IPS-NIHi11 (cell line): ENCODE results near the gene SLC39A9.
"Not testable (repeated sequence)": the region's sequence is repeated elsewhere in the genome, so short reads cannot be mapped to it uniquely, and the experiment has no call there.

Source experiments
- DNase-seq: peaks from one replicate; pipeline ENCODE4 v3.0.0; 2012; ENCODE audit warnings: mixed read lengths, low spot score

The SLC39A9 gene

GRCh38 chr14:69370061-69370460 is 28.4 kb upstream of the SLC39A9 start:
- DNase-seq, result no peak

- no peak for DNase-seq
Observed at GRCh38 chr14:69372146-69372545, 26.3 kb upstream of the SLC39A9 start.

DNA sequence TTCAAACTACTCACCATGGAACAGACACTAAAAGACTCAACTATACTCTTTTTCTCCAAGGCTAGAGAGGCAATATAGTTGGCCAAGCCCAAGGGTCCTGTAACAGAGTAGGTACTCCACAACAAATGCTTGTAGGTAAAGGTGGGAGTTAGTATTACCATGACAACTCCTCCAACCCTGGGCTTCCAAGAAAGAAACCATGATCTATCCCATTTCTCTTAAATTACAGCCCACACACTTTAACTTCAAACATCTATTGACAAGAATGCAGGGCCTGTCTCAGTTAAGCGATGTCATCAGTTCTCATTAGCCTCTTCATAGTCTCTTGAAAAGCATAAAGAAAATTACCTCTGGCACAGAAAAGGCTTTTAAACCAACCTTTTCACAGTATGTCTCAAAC is 25.4 kb upstream of the SLC39A9 start:
- no peak for DNase-seq

DNA sequence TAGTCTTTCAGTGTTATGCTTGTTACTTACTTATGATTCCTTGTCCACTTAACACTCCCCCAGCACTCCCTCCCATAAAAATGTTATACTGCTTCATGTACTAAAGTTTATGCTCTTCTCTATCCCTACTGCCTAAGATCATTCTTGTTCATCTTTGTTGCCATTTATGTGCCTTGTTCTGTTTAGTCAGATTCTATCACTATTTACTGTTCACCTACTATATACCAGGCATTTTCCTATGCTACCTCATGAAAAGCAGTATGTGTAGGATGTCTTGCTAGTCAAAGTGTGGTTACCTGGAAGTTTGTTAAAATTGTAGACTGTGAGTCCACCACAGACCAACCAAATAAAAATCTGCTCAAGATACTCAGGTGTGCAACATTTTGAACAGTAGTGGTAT is 24.3 kb upstream of the SLC39A9 start:
- no peak for DNase-seq

- no peak for DNase-seq
Observed at GRCh38 chr14:69375182-69375581, 23.3 kb upstream of the SLC39A9 start.

- DNase-seq, result no peak
Observed at GRCh38 chr14:69375722-69376121, 22.8 kb upstream of the SLC39A9 start.

DNA sequence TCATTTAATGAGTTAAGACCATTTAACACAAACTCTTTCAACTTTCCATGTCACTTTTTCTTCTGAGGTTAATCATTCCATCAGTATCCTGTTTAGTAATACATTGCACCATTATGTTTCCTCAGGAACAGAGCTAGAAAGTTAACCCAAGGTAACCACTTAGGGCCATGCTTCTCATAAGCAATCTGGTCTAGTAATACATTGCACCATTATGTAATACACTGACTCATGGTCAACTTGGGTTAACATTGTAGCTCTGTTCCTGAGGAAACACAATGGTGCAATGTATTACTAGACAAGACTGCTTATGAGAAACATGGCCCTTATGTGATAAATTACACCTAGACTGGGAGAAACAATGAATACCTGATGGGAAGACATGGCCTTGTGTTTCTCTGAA is 22.1 kb upstream of the SLC39A9 start:
- no peak for DNase-seq

DNA sequence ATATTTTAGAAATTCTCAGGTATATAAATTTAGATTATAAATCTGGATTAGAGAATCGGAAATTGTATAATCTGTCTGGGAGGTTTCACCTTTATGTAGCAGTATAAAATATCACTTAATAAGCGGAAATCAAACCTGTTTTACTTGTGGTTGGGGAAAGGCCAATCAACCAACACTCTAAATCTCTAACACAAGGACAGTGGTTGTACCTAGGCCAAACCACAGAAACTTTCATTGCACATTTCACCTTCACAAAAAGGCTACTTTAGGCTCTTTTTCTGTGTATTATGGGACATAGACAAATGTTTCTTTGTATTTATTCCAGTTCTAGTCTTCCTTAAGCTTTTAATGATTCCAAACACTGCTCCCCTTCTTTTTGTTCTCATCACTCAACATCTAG is 20.2 kb upstream of the SLC39A9 start:
- no peak for DNase-seq

GRCh38 chr14:69387311-69387710 is 11.2 kb upstream of the SLC39A9 start:
- DNase-seq, result no peak

GRCh38 chr14:69391400-69391799 is 7.1 kb upstream of the SLC39A9 start:
- DNase-seq, result not testable (repeated sequence)

- no peak for DNase-seq
Observed at GRCh38 chr14:69392481-69392880, 6.0 kb upstream of the SLC39A9 start.

DNA sequence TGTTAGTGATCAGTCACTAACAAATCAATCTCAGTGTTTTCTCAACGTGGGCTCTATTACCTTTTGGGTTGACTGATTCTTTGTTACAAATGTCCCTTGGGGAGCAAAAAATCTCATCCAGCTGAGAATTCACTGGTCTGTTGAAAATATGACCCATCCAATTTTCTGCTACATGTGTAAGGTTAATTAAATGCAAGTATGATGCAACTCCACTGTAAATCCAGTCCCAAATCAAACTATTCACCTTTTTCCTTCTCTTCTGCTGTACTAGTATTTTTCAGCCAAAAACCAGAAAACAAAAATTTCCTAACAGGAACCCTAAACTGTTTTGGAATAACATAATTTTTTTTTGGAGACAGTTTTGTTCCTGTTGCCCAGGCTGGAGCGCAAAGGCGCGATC is 2.6 kb upstream of the SLC39A9 start:
- DNase-seq, result no peak

DNA sequence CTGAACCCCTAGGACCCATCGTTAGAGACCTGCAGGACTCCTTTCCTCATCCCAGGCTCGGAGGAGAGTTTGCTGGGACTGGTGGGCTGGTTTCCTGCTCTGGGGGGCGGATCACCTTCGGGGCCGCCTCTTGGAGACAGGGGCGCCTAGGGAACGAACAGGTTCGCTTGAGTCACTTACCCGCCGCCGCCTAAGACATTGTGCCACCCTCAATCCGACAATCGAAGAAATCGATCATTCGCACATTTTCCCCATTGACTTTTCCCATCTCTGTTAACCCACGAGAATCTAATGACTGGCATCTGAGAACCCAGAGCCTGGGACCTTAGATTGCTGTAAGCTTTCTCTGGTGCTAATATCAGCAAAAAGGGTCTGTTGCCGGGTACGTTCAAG is 322 bp downstream of the SLC39A9 start:
- no peak for DNase-seq

GRCh38 chr14:69399750-69400149 is 1.3 kb downstream of the SLC39A9 start:
- no peak for DNase-seq

DNA sequence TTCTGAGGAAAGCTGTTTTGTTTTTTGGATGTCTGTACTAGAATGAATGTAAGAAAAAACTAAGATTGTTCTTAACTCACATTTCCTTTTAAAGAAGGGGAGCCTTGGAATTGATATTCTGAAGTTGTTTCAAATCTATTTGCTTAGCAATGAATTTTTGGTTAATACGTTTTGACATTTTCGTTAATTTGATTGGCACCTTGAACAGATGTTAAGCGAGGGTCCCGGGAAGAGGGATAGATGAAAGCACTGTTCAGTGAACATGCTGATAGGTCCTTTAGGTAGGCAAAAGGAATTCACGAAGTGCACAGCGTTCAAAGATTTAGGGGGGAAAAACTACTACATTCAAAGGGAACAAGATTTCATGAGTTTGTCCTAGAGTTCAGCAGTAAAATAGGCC is 1.7 kb downstream of the SLC39A9 start:
- DNase-seq, result no peak

GRCh38 chr14:69401841-69402240 is 3.3 kb downstream of the SLC39A9 start:
- no peak for DNase-seq

GRCh38 chr14:69404478-69404877 is 6.0 kb downstream of the SLC39A9 start:
- DNase-seq, result no peak

- DNase-seq, result no peak
Observed at GRCh38 chr14:69404883-69405282, 6.4 kb downstream of the SLC39A9 start.

- DNase-seq, result no peak
Observed at GRCh38 chr14:69405762-69406161, 7.3 kb downstream of the SLC39A9 start.

DNA sequence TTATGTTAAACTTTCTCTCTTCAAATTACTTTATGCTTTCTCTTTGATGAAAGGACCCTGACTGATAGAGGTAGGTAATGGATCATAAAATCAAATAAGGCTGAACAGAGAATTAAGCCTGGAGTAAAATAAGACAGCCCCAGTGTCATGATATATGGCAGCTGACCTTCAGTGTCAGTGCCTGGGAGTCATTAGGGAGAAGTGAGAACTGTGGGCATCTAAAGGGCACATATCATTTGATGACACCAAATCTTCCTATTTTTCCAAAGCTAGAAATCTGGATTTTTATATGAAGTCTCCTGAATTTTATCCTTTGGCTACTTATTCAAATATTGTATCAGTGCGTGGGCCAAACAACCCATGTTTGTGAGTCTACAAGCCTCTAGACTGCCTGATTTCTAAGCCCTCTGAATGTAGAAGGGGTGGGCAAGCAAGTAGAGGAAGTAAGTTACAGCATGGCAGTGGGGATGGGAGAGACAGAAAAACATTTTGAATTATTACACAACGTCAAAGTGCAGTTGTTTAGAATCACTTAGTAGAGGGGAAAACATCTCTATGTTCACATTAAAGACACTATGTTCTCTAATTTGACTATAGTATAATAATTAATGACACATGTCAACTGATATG is 10.0 kb downstream of the SLC39A9 start:
- DNase-seq, result no peak

- DNase-seq, result no peak
Observed at GRCh38 chr14:69413483-69413882, 15.0 kb downstream of the SLC39A9 start.

- not testable (repeated sequence) for DNase-seq
Observed at GRCh38 chr14:69416087-69416486, 17.6 kb downstream of the SLC39A9 start.

- no peak for DNase-seq
Observed at GRCh38 chr14:69423279-69423678, 24.8 kb downstream of the SLC39A9 start.

DNA sequence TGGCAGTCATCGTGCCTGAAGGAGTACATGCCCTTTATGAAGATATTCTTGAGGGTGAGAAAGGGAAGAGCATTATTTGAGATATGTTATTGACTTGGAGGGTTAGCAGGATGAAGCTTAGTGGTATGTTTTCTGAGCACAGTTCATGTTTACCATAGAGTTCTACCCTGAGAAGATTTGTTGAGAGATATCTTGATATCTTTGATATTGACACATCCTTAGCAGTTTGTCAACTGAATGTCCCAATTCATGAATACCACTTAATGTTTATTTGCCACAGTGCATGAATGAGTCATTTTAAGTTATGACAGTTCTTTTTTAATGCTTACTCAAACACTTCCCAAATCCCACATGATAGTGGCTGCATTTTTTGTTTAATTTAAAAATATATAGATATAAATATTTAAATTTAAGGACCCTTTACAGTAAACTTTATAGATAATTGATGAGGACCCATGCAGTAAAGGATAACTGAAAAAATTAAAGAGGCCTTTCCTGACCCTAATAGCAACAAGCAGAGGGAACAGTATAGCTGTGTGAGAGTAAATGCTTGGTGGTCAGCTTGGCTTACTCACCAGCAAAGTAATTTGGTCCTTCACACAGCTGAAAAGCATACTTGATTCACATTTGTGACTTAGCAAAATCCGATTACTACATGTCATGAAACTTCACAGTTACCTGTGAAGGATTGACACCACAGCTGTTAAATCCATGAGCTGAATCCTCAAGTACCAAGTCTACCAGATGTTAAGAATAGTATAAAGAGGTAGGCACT is 25.8 kb downstream of the SLC39A9 start:
- no peak for DNase-seq
